GM12878 (cell line): ENCODE measurements around the gene TMX4. TPM values are rescaled to one million over a fixed set of nuclear protein-coding genes. Genes with fewer than 3 reads are reported as not detected.

Experiments used
- ATAC-seq: fragments of 200-7000 bp; cut with Tn5 transposase; 3 replicates; pipeline ENCODE4 v1.9.1; 2020; ENCODE audit warnings: mild to moderate bottlenecking, moderate library complexity
- BruUV-seq: library from RNA; stranded (reverse); fragments of 400-500 nt; replicated peaks from 2 replicates; lab custom pipeline; 2021; lab: Mats Ljungman, UMichigan
- CTCF ChIA-PET: fragments of 300-600 bp; sonication (Branson Sonifier 250); formaldehyde crosslinking; extraction: SDS; loops from one replicate; lab custom pipeline; 2021; ENCODE audit warnings: inconsistent platforms; lab: Yijun Ruan, JAX
- POLR2A ChIA-PET: fragments of 350-600 bp; formaldehyde crosslinking; extraction: SDS; loops from one replicate; lab custom pipeline; 2021; ENCODE audit warnings: inconsistent platforms; lab: Charles Lee
- RAD21 ChIA-PET: fragments of 300-600 bp; sonication (Branson Sonifier 250); formaldehyde crosslinking; loops from one replicate; lab custom pipeline; 2023; ENCODE audit warnings: antibody characterized with exemption; ENCODE audit not compliant: unreplicated experiment; lab: Charles Lee
- SMC1A ChIA-PET: fragments of 300-600 bp; sonication (Branson Sonifier 250); formaldehyde crosslinking; loops from one replicate; lab custom pipeline; 2023; ENCODE audit not compliant: unreplicated experiment, uncharacterized antibody; lab: Charles Lee
- DNase-seq: peaks from one replicate; pipeline ENCODE4 v3.0.0-alpha.2; 2011; ENCODE audit warnings: low read depth, low spot score
- FAIRE-seq: peaks from 3 replicates; lab custom pipeline; 2011; peaks lifted over from hg19 to GRCh38; lab: Jason Lieb, UNC
- H2AFZ ChIP-seq: 2 replicates; pipeline ENCODE4 v1.6.0; 2011; ENCODE audit warnings: low read depth, low read length, control low read depth; ENCODE audit not compliant: control insufficient read depth
- H3K27ac ChIP-seq: 2 replicates; pipeline ENCODE4 v1.5.1; 2011; ENCODE audit warnings: control low read depth; ENCODE audit not compliant: control insufficient read depth, insufficient read depth
- H3K27me3 ChIP-seq, 2 experiments: replicated peaks in 1 of 2; 2 replicates each; pipeline versions ENCODE4 v1.6.0 to v1.6.1; 2011; ENCODE audit warnings: low read length in 1 of 2; ENCODE audit not compliant: control insufficient read depth in 2 of 2, insufficient read depth in 2 of 2
- H3K36me3 ChIP-seq, 2 experiments: 2 replicates each; pipeline ENCODE4 v1.5.1; 2011; ENCODE audit warnings: low read length in 1 of 2; ENCODE audit not compliant: control insufficient read depth in 2 of 2, insufficient read depth in 2 of 2
- H3K4me1 ChIP-seq: 2 replicates; pipeline ENCODE4 v1.6.1; 2011; ENCODE audit warnings: mild to moderate bottlenecking, low read length, moderate library complexity, mixed read lengths; ENCODE audit not compliant: control insufficient read depth, insufficient read depth
- H3K4me2 ChIP-seq: 2 replicates; pipeline ENCODE4 v1.6.0; 2011; ENCODE audit warnings: control low read depth; ENCODE audit not compliant: control insufficient read depth, insufficient read depth
- H3K4me3 ChIP-seq: fragments of 200-600 bp; sonication (generic); 2 replicates; pipeline ENCODE4 v1.5.1; 2016
- H3K79me2 ChIP-seq: 2 replicates; pipeline ENCODE4 v1.6.0; 2011; ENCODE audit warnings: low read length; ENCODE audit not compliant: control insufficient read depth, insufficient read depth
- H3K9ac ChIP-seq: 2 replicates; pipeline ENCODE4 v1.8.0; 2011; ENCODE audit warnings: low read length, control low read depth, mixed read lengths; ENCODE audit not compliant: control insufficient read depth, insufficient read depth
- H3K9me3 ChIP-seq: replicated peaks from 3 replicates; pipeline ENCODE4 v1.5.1; 2011; ENCODE audit warnings: mild to moderate bottlenecking, low read length; ENCODE audit not compliant: control insufficient read depth, insufficient read depth
- H4K20me1 ChIP-seq: 2 replicates; pipeline ENCODE4 v1.6.0; 2011; ENCODE audit not compliant: control insufficient read depth, insufficient read depth
- BHLHE40 ChIP-seq, 2 experiments: fragments of 450-650 bp in 1 of 2; IDR thresholded peaks; 2 replicates each; pipeline ENCODE4 v1.6.1; 2011 to 2017; ENCODE audit warnings: low read depth in 2 of 2, borderline replicate concordance in 1 of 2, improper control_type of control experiment in 1 of 2, low read length in 1 of 2, mild to moderate bottlenecking in 1 of 2
- BMI1 ChIP-seq: fragments of 450-650 bp; IDR thresholded peaks from 2 replicates; pipeline ENCODE4 v1.6.1; 2016; ENCODE audit warnings: mild to moderate bottlenecking, moderate library complexity, borderline replicate concordance
- CBX3 ChIP-seq: fragments of 200-600 bp; sonication (generic); IDR thresholded peaks from 2 replicates; pipeline ENCODE4 v1.6.1; 2016; ENCODE audit warnings: low read depth, borderline replicate concordance
- MEF2B ChIP-seq: fragments of 450-650 bp; IDR thresholded peaks from 2 replicates; pipeline ENCODE4 v1.6.1; 2018; ENCODE audit warnings: mild to moderate bottlenecking, moderate library complexity; ENCODE audit not compliant: partially characterized antibody, poor library complexity, severe bottlenecking
- MXI1 ChIP-seq: fragments of 150-350 bp; IDR thresholded peaks from 2 replicates; pipeline ENCODE4 v1.6.1; 2011; ENCODE audit warnings: low read depth, mild to moderate bottlenecking, inconsistent platforms, low read length, improper control_type of control experiment
- POLR2A ChIP-seq: IDR thresholded peaks from 2 replicates; pipeline ENCODE4 v1.6.1; 2011; ENCODE audit warnings: low read depth, mild to moderate bottlenecking, low read length
- RAD51 ChIP-seq: fragments of 450-650 bp; IDR thresholded peaks from 2 replicates; pipeline ENCODE4 v1.6.1; 2016; ENCODE audit warnings: moderate library complexity, mild to moderate bottlenecking, inconsistent platforms
- RCOR1 ChIP-seq: conservative IDR thresholded peaks from 2 replicates; pipeline ENCODE4 v1.6.1; 2012; ENCODE audit warnings: low read depth, low read length, improper control_type of control experiment
- SMAD1 ChIP-seq: fragments of 450-650 bp; IDR thresholded peaks from 2 replicates; pipeline ENCODE4 v1.6.1; 2018; ENCODE audit warnings: mild to moderate bottlenecking, low read depth; ENCODE audit not compliant: partially characterized antibody
- SP1 ChIP-seq: IDR thresholded peaks from one replicate; pipeline ENCODE4 v1.6.1; 2011; ENCODE audit warnings: low read depth, low read length
- WGBS: methylation state at CpG from one replicate; pipeline ENCODE4 v1.1.6; 2016; ENCODE audit warnings: low lambda C conversion rate; ENCODE audit not compliant: insufficient replicate concordance, insufficient coverage; ENCODE audit errors: missing lambda C conversion rate; 5-methylcytosine and 5-hydroxymethylcytosine counted together
- in situ Hi-C: fragments of 300-500 bp; cut with MboI; formaldehyde crosslinking; loops from 9 replicates; pipeline ENCODE4 v1.14.3; 2018; ENCODE audit warnings: mixed read lengths
- intact Hi-C: fragments of 100-400 bp; cut with micrococcal nuclease; formaldehyde crosslinking; loops from one replicate; pipeline ENCODE4 v1.14.2; 2022; ENCODE audit not compliant: unreplicated experiment
- polyA plus RNA-seq, 11 experiments: library from polyadenylated mRNA; depleted of rRNA in 4 of 11; unstranded in 6 of 11; stranded (reverse) in 5 of 11; fragments of >200 nt; fragmentation: Nextera tagmentation in 4 of 11; fragmentation: Illumina TruSeq in 1 of 11; extraction: Ambion mirVana in 4 of 11; extraction: Trizol in 1 of 11; gene quantifications; 1 replicate in 1 of 11; 2 replicates in 10 of 11; pipeline versions ENCODE4 v1.2.1 to v1.2.3, GENCODE V29; 2011 to 2016; ENCODE audit warnings: inconsistent platforms in 2 of 11, missing spikeins in 2 of 11, low read depth in 1 of 11
- total RNA-seq, 4 experiments: library from RNA; depleted of rRNA in 3 of 4; stranded (reverse); fragments of >200 nt in 3 of 4; fragmentation: Illumina TruSeq in 1 of 4; extraction: Trizol in 1 of 4; gene quantifications; 2 replicates each; pipeline versions ENCODE4 v1.2.1 to v1.2.3, GENCODE V29; 2013 to 2021
- TF ChIP-seq, protein P1 (sequence below): IDR thresholded peaks from 2 replicates; pipeline ENCODE4 v1.6.1; 2011; ENCODE audit warnings: mild to moderate bottlenecking, low read depth, low read length, moderate library complexity; ENCODE audit not compliant: insufficient replicate concordance
- TF ChIP-seq, protein P2 (sequence below): IDR thresholded peaks from 2 replicates; pipeline ENCODE4 v1.6.1; 2012; ENCODE audit warnings: improper control_type of control experiment, low read depth, low read length; ENCODE audit not compliant: insufficient replicate concordance
- TF ChIP-seq, protein P3 (sequence below): fragments of 450-650 bp; IDR thresholded peaks from 2 replicates; pipeline ENCODE4 v1.6.1; 2017; ENCODE audit warnings: borderline replicate concordance

TMX4 gene
- total and polyA plus RNA-seq, 10 of the 15 experiments (the other 5 are each of a cell fraction or from before 2014, with no cell fraction given): 3.9 to 19.9 (median 11.1) TPM

DNA sequence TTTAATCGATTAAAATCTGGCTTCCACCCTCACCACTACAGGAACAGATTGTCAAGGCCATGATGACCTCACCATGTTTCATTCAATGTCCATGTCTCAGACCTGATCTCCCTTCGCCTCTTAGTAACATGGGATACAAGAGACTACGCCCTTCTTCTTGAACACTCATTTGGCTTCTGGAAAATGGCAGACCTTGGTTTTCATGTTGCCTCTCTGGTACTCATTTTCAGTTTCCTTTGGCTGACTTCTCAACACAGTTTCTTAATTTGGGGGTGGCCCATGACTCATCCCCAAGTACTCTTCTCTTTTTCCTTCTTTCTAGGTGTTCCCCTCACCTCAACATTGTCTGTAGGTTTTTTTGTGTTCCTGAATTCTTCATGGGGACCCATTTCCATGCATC is 22.7 kb downstream of the TMX4 start:
- Histone ChIP-seq H2AFZ (no peak overlapping the region), H3K9ac (no peak overlapping the region), H3K79me2 (no peaks in the 10 kb centered on the region), H3K27ac (no peak overlapping the region), H3K4me2 (no peak overlapping the region), H3K4me3 (no peak overlapping the region), H3K36me3 (peaks cover 0 to 5% of the 10 kb centered on the region in 2 experiments; a peak in 3 of 4 replicates), H3K9me3 (peaks cover 2% of the 10 kb centered on the region; the same call in 1 of the 3 replicates), H3K4me1 (no peaks in the 10 kb centered on the region), H3K27me3 (no peaks in the 10 kb centered on the region), H4K20me1 (no peaks in the 10 kb centered on the region)
- 84% methylated on average over 3 of the region's 3 CpGs for WGBS
- intact Hi-C loops (no loop called here), in situ Hi-C loops (no loop called here)
- ChIA-PET SMC1A (no interaction called here), CTCF (interaction anchor here (1.1 to 1.7 kb wide), 3 partner anchors 11 to 726 kb away, joined by 3 to 6 read pairs (median 4); no protein-coding TSS in a partner anchor), POLR2A (no interaction called here), RAD21 (no interaction called here)
- ATAC-seq (no peak), DNase-seq (no peak), FAIRE-seq (peak; percentile 27)
- no TSS peak for BruUV-seq
- TF ChIP-seq MXI1 (no peak), SMAD1 (no peak), MEF2B (no peak), RAD51 (no peak), BHLHE40 (IDR thresholded peaks at IDR 0.05; ENCODE audit: borderline replicate concordance in 1 of 2, low read depth in 2 of 2, low read length in 1 of 2) (no peak), SP1 (no peak), RCOR1 (no peak), CBX3 (no peak), POLR2A (no peak), BMI1 (no peak)
- TF ChIP-seq, protein P1, sequence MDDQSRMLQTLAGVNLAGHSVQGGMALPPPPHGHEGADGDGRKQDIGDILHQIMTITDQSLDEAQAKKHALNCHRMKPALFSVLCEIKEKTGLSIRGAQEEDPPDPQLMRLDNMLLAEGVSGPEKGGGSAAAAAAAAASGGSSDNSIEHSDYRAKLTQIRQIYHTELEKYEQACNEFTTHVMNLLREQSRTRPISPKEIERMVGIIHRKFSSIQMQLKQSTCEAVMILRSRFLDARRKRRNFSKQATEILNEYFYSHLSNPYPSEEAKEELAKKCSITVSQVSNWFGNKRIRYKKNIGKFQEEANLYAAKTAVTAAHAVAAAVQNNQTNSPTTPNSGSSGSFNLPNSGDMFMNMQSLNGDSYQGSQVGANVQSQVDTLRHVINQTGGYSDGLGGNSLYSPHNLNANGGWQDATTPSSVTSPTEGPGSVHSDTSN: no peak
- TF ChIP-seq, protein P2, sequence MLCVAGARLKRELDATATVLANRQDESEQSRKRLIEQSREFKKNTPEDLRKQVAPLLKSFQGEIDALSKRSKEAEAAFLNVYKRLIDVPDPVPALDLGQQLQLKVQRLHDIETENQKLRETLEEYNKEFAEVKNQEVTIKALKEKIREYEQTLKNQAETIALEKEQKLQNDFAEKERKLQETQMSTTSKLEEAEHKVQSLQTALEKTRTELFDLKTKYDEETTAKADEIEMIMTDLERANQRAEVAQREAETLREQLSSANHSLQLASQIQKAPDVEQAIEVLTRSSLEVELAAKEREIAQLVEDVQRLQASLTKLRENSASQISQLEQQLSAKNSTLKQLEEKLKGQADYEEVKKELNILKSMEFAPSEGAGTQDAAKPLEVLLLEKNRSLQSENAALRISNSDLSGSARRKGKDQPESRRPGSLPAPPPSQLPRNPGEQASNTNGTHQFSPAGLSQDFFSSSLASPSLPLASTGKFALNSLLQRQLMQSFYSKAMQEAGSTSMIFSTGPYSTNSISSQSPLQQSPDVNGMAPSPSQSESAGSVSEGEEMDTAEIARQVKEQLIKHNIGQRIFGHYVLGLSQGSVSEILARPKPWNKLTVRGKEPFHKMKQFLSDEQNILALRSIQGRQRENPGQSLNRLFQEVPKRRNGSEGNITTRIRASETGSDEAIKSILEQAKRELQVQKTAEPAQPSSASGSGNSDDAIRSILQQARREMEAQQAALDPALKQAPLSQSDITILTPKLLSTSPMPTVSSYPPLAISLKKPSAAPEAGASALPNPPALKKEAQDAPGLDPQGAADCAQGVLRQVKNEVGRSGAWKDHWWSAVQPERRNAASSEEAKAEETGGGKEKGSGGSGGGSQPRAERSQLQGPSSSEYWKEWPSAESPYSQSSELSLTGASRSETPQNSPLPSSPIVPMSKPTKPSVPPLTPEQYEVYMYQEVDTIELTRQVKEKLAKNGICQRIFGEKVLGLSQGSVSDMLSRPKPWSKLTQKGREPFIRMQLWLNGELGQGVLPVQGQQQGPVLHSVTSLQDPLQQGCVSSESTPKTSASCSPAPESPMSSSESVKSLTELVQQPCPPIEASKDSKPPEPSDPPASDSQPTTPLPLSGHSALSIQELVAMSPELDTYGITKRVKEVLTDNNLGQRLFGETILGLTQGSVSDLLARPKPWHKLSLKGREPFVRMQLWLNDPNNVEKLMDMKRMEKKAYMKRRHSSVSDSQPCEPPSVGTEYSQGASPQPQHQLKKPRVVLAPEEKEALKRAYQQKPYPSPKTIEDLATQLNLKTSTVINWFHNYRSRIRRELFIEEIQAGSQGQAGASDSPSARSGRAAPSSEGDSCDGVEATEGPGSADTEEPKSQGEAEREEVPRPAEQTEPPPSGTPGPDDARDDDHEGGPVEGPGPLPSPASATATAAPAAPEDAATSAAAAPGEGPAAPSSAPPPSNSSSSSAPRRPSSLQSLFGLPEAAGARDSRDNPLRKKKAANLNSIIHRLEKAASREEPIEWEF: no peak
- TF ChIP-seq, protein P3, sequence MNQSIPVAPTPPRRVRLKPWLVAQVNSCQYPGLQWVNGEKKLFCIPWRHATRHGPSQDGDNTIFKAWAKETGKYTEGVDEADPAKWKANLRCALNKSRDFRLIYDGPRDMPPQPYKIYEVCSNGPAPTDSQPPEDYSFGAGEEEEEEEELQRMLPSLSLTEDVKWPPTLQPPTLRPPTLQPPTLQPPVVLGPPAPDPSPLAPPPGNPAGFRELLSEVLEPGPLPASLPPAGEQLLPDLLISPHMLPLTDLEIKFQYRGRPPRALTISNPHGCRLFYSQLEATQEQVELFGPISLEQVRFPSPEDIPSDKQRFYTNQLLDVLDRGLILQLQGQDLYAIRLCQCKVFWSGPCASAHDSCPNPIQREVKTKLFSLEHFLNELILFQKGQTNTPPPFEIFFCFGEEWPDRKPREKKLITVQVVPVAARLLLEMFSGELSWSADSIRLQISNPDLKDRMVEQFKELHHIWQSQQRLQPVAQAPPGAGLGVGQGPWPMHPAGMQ: no peak
